GM19455 (cell line): ENCODE data around the gene KLHL29.

Experiments used
- ATAC-seq: cut with Tn5 transposase; IDR thresholded peaks from one replicate; pipeline ENCODE4 v1.9.1; 2021; ENCODE audit not compliant: unreplicated experiment

The KLHL29 gene

GRCh38 chr2:23507267-23508065, 122.5 kb downstream of the KLHL29 start:
- ATAC-seq: no peak

GRCh38 chr2:23508066-23508390, 123.0 kb downstream of the KLHL29 start:
- no peak for ATAC-seq

- ATAC-seq: no peak
Observed at GRCh38 chr2:23509103-23509502, 124.1 kb downstream of the KLHL29 start.

- no peak for ATAC-seq
Observed at GRCh38 chr2:23509596-23510292, 124.8 kb downstream of the KLHL29 start.

- no peak for ATAC-seq
Observed at GRCh38 chr2:23510471-23510870, 125.5 kb downstream of the KLHL29 start.

GRCh38 chr2:23512778-23513177, 127.8 kb downstream of the KLHL29 start:
- ATAC-seq: no peak

- no peak for ATAC-seq
Observed at GRCh38 chr2:23513245-23513871, 128.4 kb downstream of the KLHL29 start.

- ATAC-seq: no peak
Observed at GRCh38 chr2:23513872-23514793, 129.2 kb downstream of the KLHL29 start.

- ATAC-seq: no peak
Observed at GRCh38 chr2:23516520-23517256, 131.7 kb downstream of the KLHL29 start.

- no peak for ATAC-seq
Observed at GRCh38 chr2:23518481-23519333, 133.7 kb downstream of the KLHL29 start.

- no peak for ATAC-seq
Observed at GRCh38 chr2:23519334-23519651, 134.3 kb downstream of the KLHL29 start.

- no peak for ATAC-seq
Observed at GRCh38 chr2:23520256-23520655, 135.3 kb downstream of the KLHL29 start.

GRCh38 chr2:23521060-23521459, 136.1 kb downstream of the KLHL29 start:
- ATAC-seq: no peak

- ATAC-seq: no peak
Observed at GRCh38 chr2:23522726-23523372, 137.9 kb downstream of the KLHL29 start.

- ATAC-seq: no peak
Observed at GRCh38 chr2:23523373-23524260, 138.6 kb downstream of the KLHL29 start.

GRCh38 chr2:23524261-23524706, 139.3 kb downstream of the KLHL29 start:
- no peak for ATAC-seq

- no peak for ATAC-seq
Observed at GRCh38 chr2:23525137-23525765, 140.3 kb downstream of the KLHL29 start.

GRCh38 chr2:23526114-23526513, 141.1 kb downstream of the KLHL29 start:
- no peak for ATAC-seq
